ENCODE data around the gene SRSF5. TPM values are rescaled to one million over a fixed set of nuclear protein-coding genes. Genes with fewer than 3 reads are reported as not detected.

SRSF5 gene
- polyA plus RNA-seq, 3 donors = 410 to 554 (median 502) TPM

- H3K9ac ChIP-seq (ENCODE audit: insufficient read depth, low read length, poor library complexity, severe bottlenecking) = no peak overlapping the region
- H3K27ac ChIP-seq (ENCODE audit: low read depth in 1 of 2, low read length in 2 of 2) = no peak overlapping the region
- no peaks in the 10 kb centered on the region for H3K27me3 Mint-ChIP-seq (ENCODE audit: low read depth in 3 of 3)
- no peaks in the 10 kb centered on the region for H3K36me3 ChIP-seq (replicated peaks in 1 of 2; ENCODE audit: control insufficient read depth in 1 of 2, insufficient read depth in 2 of 2, low read length in 2 of 2)
- no peak for DNase-seq
- H3K9me3 Mint-ChIP-seq = peaks cover 3 to 27% (median 17%) of the 10 kb centered on the region in 7 donors
- intact Hi-C loops (cut with micrococcal nuclease) = no loop called here
- no peaks in the 10 kb centered on the region for H3K27me3 ChIP-seq (ENCODE audit: control insufficient read depth in 2 of 2, insufficient read depth in 2 of 2, low read length in 2 of 2)
- H3K79me2 ChIP-seq (ENCODE audit: insufficient read depth, low read length) = peaks cover 2% of the 10 kb centered on the region
- no peak overlapping the region for H3K4me3 Mint-ChIP-seq
- peak overlapping the region in 1 of 7 donors; percentile 76 for H3K27ac Mint-ChIP-seq
- TF ChIP-seq, protein P1, sequence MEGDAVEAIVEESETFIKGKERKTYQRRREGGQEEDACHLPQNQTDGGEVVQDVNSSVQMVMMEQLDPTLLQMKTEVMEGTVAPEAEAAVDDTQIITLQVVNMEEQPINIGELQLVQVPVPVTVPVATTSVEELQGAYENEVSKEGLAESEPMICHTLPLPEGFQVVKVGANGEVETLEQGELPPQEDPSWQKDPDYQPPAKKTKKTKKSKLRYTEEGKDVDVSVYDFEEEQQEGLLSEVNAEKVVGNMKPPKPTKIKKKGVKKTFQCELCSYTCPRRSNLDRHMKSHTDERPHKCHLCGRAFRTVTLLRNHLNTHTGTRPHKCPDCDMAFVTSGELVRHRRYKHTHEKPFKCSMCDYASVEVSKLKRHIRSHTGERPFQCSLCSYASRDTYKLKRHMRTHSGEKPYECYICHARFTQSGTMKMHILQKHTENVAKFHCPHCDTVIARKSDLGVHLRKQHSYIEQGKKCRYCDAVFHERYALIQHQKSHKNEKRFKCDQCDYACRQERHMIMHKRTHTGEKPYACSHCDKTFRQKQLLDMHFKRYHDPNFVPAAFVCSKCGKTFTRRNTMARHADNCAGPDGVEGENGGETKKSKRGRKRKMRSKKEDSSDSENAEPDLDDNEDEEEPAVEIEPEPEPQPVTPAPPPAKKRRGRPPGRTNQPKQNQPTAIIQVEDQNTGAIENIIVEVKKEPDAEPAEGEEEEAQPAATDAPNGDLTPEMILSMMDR (IDR thresholded peaks at IDR 0.05) = no peak
- no peak overlapping the region for H3K4me3 ChIP-seq (replicated peaks in 1 of 3; ENCODE audit: low read depth in 2 of 3, low read length in 3 of 3)
- peak overlapping the region; percentile 33 for H2AFZ ChIP-seq (ENCODE audit: insufficient read depth, low read depth, low read length, poor library complexity, severe bottlenecking)
- H3K9me3 ChIP-seq (replicated peaks in 1 of 2; ENCODE audit: control insufficient read depth in 1 of 2, insufficient read depth in 1 of 2, low read length in 2 of 2) = peaks cover 0 to 10% of the 10 kb centered on the region in 2 donors
- H3K4me2 ChIP-seq (replicated peaks; ENCODE audit: extremely low read depth, low read length, poor library complexity, severe bottlenecking) = no peak overlapping the region
- peaks cover 18% of the 10 kb centered on the region for H3K4me1 Mint-ChIP-seq
- H4K20me1 ChIP-seq (ENCODE audit: insufficient read depth, low read length) = no peaks in the 10 kb centered on the region
- H3K4me1 ChIP-seq (ENCODE audit: control insufficient read depth in 1 of 2, insufficient read depth in 2 of 2, low read length in 2 of 2) = peaks cover 7 to 10% of the 10 kb centered on the region in 2 donors
- peaks cover 0 to 2% of the 10 kb centered on the region in 2 donors for H3K36me3 Mint-ChIP-seq
- whole genome bisulfite sequencing (ENCODE audit: insufficient coverage) = 20% methylated on average over 1 of the region's 1 CpG
These were observed 6.1 kb upstream of the SRSF5 start for GRCh38 chr14:69760810-69761209.

DNA sequence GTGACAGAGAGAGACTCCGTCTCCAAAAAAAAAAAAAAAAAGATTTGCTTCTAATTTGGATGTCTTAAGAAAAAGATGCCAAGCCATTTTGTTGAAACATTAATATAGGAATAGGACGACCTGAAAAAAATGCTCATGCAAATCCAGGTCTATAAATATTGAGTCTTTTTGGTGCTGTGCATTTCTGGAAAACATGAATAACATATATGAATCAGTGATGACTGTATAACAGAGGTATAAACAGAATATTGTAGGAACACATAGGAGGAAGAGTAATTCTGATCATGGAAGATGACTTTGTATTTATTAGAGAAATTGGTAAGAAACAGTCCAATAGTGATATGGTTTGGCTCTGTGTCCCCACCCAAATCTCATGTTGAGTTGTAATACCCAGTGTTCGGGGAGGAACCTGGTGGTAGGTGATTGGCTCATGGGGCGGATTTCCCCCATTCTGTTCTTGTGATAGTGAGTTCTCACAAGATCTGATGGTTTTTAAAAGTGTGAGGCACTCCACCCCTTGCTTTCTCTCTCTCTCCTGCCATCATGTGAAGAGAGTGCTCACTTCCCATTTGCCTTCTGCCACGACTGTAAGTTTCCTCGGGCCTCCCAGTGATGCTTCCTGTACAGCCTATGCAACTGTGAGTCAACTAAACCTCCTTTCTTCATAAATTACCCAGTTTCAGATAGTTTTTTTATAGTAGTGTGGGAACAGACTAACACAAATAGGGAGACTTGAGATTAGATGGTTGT, 3.0 kb upstream of the SRSF5 start:
- peaks cover 24% of the 10 kb centered on the region for H3K79me2 ChIP-seq (ENCODE audit: insufficient read depth, low read length)
- H3K27ac ChIP-seq (ENCODE audit: low read depth in 1 of 2, low read length in 2 of 2) = peak overlapping the region in 1 of 2 donors; percentile 63
- H3K4me1 ChIP-seq (ENCODE audit: control insufficient read depth in 1 of 2, insufficient read depth in 2 of 2, low read length in 2 of 2) = peaks cover 25 to 29% of the 10 kb centered on the region in 2 donors
- H3K9ac ChIP-seq (ENCODE audit: insufficient read depth, low read length, poor library complexity, severe bottlenecking) = no peak overlapping the region
- H4K20me1 ChIP-seq (ENCODE audit: insufficient read depth, low read length) = peaks cover 13% of the 10 kb centered on the region
- H3K4me2 ChIP-seq (replicated peaks; ENCODE audit: extremely low read depth, low read length, poor library complexity, severe bottlenecking) = no peak overlapping the region
- H3K36me3 Mint-ChIP-seq = peaks cover 14 to 15% of the 10 kb centered on the region in 2 donors
- peaks cover 3 to 36% (median 17%) of the 10 kb centered on the region in 7 donors for H3K9me3 Mint-ChIP-seq
- H3K27me3 Mint-ChIP-seq (ENCODE audit: low read depth in 3 of 3) = no peaks in the 10 kb centered on the region
- H3K4me3 ChIP-seq (replicated peaks in 1 of 3; ENCODE audit: low read depth in 2 of 3, low read length in 3 of 3) = no peak overlapping the region
- peaks cover 10 to 12% of the 10 kb centered on the region in 2 donors for H3K36me3 ChIP-seq (replicated peaks in 1 of 2; ENCODE audit: control insufficient read depth in 1 of 2, insufficient read depth in 2 of 2, low read length in 2 of 2)
- H3K27ac Mint-ChIP-seq = peak overlapping the region; percentile 13 to 89 (median 77)
- no peak overlapping the region for H3K4me3 Mint-ChIP-seq
- H3K4me1 Mint-ChIP-seq = peaks cover 32% of the 10 kb centered on the region
- DNase-seq = peak; percentile 68 to 90 (median 78)
- H2AFZ ChIP-seq (ENCODE audit: insufficient read depth, low read depth, low read length, poor library complexity, severe bottlenecking) = no peak overlapping the region
- H3K9me3 ChIP-seq (replicated peaks in 1 of 2; ENCODE audit: control insufficient read depth in 1 of 2, insufficient read depth in 1 of 2, low read length in 2 of 2) = peaks cover 0 to 10% of the 10 kb centered on the region in 2 donors
- H3K27me3 ChIP-seq (ENCODE audit: control insufficient read depth in 2 of 2, insufficient read depth in 2 of 2, low read length in 2 of 2) = no peaks in the 10 kb centered on the region
- TF ChIP-seq, protein P1 (IDR thresholded peaks at IDR 0.05) = no peak
- 100% methylated on average over 2 of the region's 6 CpGs for WGBS (ENCODE audit: insufficient coverage)
- intact Hi-C loops (cut with micrococcal nuclease) = no loop called here

All from CD14-positive monocyte (primary cell).